Measurements from ENCODE around the gene CPA2. TPM values are rescaled to one million over a fixed set of nuclear protein-coding genes. Genes with fewer than 3 reads are reported as not detected.

The CPA2 gene
- not detected in 2 replicates for total RNA-seq

GRCh38 chr7:130266258-130266960 is at the start of gene CPA2:
CPA2 (plus strand) TSS chr7:130266863; CDS start chr7:130266882, 19 bp downstream.

DNA sequence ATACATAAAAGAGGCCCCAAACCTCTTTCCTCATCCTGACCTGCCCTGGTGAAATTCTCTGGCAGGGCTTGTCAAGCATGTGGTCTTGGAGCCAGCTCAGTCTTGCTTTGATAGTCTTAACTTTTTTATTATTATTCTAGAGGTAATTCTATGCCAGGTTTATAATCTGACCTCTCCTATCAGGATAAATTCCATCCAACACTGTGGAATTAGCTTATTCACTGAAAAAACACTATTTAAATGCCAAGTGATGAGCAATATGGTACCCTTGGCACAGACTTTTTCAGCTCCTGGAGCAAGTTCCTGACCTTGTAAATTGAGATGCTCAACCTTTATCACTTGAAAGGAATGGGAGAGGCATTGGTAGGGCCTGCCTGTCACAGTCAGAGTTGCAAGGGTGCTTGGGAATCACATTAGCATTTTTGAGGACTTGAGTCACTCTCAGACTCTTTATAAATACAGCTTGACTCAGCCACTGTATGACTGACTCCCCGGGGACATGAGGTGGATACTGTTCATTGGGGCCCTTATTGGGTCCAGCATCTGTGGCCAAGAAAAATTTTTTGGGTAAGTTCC is 26.1 kb downstream of the CPA2 start, which contains the start of gene CPA4:
Gene CPA4 (plus strand): TSS at position 480 of the 576 bp plus-strand sequence. CDS start 20 bp downstream, at position 500.

Other genes with a start within 250 kb of the CPA2 start
- 15.6 and 17.9 TPM in 2 replicates for gene ZC3HC1, start 215.5 kb upstream of the CPA2 start, total RNA-seq
- 24.8 and 26.4 TPM in 2 replicates for gene KLHDC10, start 196.3 kb upstream of the CPA2 start, total RNA-seq
- gene TMEM209, start 61.5 kb upstream of the CPA2 start, total RNA-seq, result 6.1 and 6.3 TPM in 2 replicates
- not detected in 2 replicates for gene SSMEM1, start 59.0 kb upstream of the CPA2 start, total RNA-seq
- gene CPA4, start 26.3 kb downstream of the CPA2 start, total RNA-seq, result 0.27 and 35.0 TPM in 2 replicates
- not detected in 2 replicates for gene CPA5, start 78.0 kb downstream of the CPA2 start, total RNA-seq
- not detected in 2 replicates for gene CPA1, start 113.6 kb downstream of the CPA2 start, total RNA-seq
- 6.6 and 7.1 TPM in 2 replicates for gene CEP41, start 174.2 kb downstream of the CPA2 start, total RNA-seq
- 8.3 and 52.8 TPM in 2 replicates for gene MEST, start 225.2 kb downstream of the CPA2 start, total RNA-seq

Measured in endothelial cell of coronary artery (primary cell).